HG03025 (cell line): ENCODE data around the gene KCNJ1.

Source experiments
- ATAC-seq: cut with Tn5 transposase; IDR thresholded peaks from one replicate; pipeline ENCODE4 v1.9.1; 2021; ENCODE audit warnings: mild to moderate bottlenecking, moderate library complexity; ENCODE audit not compliant: unreplicated experiment, low FRiP score

KCNJ1 gene

DNA sequence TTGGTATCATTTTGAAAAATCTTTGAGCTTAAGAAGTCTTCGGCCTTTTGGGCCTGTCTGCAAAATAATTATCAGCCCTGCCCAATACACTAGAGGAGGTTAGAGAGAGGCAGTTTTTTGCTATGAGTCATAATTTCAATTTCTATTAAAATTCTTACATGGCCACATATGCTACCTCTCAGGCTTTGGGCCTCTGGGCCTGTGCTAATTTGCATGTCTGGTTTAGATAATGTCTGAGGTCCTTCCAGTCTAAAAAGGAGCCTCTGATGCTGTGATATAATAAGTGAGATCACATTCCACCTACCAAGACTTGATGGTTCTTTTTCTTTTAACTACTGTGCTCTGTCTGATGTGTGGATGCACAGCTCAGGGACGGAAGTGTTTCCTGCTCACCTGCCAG is 70.8 kb downstream of the KCNJ1 start:
- peak; percentile 95 for ATAC-seq

DNA sequence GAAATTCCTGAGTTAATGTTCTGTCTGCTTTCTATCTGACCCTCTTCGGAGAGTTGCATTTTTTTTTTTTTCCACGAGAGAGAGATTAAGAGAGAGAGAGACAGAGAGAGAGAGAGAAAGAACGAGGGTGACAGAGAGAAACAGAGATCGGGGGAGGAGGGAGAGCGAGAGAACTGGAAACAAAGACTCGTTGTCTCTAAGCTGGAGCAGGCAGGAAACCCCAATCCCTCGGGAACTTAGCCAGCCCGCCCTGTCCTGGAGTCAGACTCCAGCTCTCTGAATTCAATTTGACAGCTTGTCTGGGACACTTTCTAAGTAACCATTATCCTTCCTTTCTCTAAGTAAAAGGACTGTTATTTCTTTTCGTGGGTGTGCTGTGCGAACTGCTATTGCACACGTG is 76.9 kb downstream of the KCNJ1 start:
- no peak for ATAC-seq

- no peak for ATAC-seq
Observed at GRCh38 chr11:128789497-128790150, 77.5 kb downstream of the KCNJ1 start.
